HT1080 (cell line): ENCODE data around the gene ESR2. TPM values are rescaled to one million over a fixed set of nuclear protein-coding genes. Genes with fewer than 3 reads are reported as not detected.
"Not testable (repeated sequence)": the region's sequence is repeated elsewhere in the genome, so short reads cannot be mapped to it uniquely, and the experiment has no call there.

Experiments used
- DNase-seq: peaks from one replicate; pipeline ENCODE4 v3.0.0-alpha.2; 2015; ENCODE audit warnings: low read depth
- total RNA-seq: library from RNA; depleted of rRNA; stranded (reverse); fragments of >200 nt; shearing (Covaris generic); gene quantifications from 2 replicates; pipeline ENCODE4 v1.2.3, GENCODE V29; 2014

The ESR2 gene
- total RNA-seq, 1 experiment from 2014 or later = not detected

DNA sequence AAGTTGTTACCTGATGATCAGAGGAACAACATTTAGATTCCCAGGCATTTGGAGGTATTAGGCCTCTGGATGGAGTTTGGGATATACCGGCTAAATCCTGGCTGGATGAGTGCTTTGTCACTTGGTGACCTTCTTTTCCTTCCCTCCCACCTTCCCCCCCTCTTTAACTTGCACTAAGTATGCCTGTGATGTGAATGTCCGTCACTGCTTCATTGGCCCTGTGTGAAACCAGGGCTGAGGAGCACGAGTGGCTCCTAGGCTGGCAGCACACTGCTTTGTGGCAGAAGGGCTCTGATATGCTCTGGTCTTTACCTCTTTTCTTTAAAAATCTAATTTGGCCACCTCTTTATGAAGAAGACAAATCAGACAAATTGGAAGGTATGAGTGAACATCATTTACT is 95.7 kb downstream of the ESR2 start:
- DNase-seq = no peak

- DNase-seq = no peak
Observed at GRCh38 chr14:64197996-64198395, 96.2 kb downstream of the ESR2 start.

DNA sequence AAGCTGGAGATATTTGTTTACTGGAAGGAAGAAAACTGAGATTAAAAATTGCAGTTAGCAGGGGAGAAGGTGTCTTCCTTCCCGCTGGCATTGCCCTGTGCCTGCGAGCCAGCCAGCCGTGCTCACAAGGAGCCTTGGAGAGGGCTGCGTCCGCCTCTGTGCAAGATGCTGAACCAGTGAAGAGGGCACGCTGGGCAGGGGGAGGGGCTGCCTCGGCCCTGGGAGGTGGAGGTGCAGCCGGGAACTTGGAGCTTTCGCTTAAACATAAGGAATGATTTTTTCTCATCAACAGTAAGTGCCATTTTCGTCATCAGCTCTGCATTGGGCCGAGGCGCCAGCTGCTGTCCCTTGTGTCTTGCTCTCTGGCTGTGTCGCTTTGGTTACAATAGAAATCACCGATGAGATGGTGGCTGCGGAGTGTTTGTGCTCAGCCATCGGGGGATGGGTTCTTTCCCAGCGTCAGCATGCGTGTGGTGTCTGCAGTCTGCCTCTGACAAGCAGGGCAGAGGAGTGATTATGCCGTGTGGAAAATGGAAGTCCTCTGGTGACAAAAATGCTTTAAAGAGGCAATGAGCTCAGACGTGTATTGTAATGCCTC is 97.3 kb downstream of the ESR2 start:
- DNase-seq = peak; percentile 34

GRCh38 chr14:64196056-64196455 is 98.1 kb downstream of the ESR2 start:
- DNase-seq = no peak

GRCh38 chr14:64195199-64195598 is 99.0 kb downstream of the ESR2 start:
- DNase-seq = no peak

GRCh38 chr14:64194404-64194803 is 99.8 kb downstream of the ESR2 start:
- no peak for DNase-seq

DNA sequence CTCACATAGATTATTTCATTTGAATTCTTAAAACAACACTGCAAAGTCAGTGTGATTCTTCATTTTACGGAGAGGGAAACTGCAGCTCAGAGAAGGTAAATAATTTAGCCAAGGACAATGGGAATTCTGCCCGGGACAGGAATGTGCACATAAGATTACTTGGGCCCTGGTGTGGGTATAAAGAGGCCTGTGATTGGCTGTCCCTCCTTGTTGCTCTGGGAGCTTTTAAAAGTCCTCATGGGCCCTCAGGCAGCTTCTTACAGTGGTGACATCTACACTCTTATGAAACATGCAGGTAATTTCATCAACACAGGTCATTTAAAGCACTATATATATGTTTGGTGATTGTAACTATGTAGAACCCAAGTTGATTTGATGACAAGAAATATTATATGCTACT is 100.3 kb downstream of the ESR2 start:
- DNase-seq = no peak

- DNase-seq = peak; percentile 88
Observed at GRCh38 chr14:64191756-64192155, 102.4 kb downstream of the ESR2 start.

DNA sequence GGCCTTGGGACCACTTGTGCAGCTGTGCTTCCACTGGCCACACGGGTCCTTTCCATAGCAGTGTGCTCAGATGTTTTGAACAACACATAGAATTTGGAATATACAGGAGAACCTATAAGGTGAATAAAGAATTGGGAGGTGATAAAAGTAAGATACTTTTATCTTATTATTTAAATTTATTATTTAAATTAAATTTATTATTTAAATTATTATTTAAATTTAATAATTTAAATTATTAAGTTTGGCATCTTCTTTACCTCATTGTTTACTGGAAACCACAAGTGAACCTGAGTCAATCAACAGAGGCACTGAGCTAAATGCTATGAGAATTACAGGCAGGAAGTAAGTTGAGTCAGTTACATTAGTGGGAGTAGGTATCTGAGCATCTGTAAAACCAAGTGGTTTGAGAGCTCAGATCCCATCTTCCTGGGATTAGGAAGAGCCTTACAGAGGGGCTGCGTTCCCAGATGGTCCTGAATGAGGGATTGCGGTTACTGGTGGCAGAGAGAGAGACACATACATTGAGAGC is 103.1 kb downstream of the ESR2 start:
- no peak for DNase-seq

DNA sequence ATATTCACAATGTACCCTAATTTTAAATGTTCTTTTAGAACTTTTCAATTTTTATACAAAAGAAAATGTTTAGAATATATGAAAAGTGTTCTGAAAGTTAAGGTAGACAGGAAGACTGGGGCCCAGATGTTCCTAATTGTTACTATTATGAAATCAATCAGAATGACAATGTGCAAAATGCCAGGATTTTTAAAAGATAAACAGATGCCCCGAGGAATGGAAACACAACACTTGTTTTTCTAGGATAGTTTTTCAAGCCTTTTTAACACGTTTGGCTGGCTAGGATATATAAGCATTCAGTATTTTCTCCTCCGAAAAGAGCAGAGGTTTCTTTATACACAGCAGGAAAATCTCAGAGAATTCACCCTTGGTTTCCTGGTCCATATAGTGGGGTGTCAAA is 106.8 kb downstream of the ESR2 start:
- DNase-seq = no peak

- DNase-seq = no peak
Observed at GRCh38 chr14:64186231-64187129, 107.7 kb downstream of the ESR2 start.

DNA sequence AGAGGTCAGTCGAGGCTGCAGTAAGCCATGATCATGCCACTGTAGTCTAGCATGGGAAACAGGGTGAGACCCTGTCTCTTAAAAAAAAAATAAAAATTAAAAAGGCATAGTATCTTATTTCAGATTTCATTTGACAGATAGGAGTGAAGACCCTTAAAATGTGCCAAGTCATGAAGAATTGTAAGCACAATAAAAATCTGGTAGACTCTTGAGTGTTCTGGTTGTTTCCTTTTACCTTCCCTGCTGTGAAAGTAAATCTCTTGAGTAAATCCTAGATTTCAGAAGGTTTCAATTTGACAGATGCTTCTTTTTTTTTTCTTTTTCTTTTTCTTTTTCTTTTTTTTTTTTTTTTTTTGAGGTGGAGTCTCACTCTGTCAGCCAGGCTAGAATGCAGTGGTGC is 109.0 kb downstream of the ESR2 start:
- DNase-seq = no peak

DNA sequence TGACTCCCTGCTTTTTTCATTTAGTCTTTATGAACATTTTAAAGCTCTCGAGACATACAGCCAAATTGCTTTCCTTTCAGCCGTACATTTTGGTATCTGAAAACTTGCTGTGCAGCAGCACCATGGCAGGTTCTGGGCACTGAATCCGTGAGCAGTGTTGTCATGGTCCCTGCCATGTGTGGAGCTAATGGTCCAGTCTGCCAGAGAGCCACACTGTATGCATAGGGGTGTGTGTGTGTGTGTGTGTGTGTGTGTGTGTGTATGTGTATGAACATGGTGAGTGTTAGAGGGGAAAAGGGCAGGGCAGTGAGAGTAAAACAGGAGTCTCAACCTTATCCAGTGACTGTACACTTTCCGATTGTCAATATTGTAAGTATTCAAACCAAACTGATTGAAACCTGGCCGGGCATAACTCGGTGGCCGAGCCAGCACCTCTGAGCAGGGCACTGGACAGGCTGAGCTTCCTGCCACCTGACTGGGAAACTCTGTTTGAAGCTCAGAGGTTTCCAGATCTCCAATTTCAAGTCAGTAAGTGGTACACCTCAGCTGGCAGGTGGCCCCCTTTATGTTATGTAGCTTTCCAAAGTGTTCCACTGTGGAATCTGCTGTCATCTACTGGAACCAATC is 110.0 kb downstream of the ESR2 start:
- DNase-seq = no peak

GRCh38 chr14:64182908-64183307 is 111.3 kb downstream of the ESR2 start:
- not testable (repeated sequence) for DNase-seq

GRCh38 chr14:64178814-64179213 is 115.4 kb downstream of the ESR2 start:
- DNase-seq = peak; percentile 4

GRCh38 chr14:64176330-64176729 is 117.8 kb downstream of the ESR2 start:
- DNase-seq = no peak

- DNase-seq = no peak
Observed at GRCh38 chr14:64174922-64175782, 119.0 kb downstream of the ESR2 start.

DNA sequence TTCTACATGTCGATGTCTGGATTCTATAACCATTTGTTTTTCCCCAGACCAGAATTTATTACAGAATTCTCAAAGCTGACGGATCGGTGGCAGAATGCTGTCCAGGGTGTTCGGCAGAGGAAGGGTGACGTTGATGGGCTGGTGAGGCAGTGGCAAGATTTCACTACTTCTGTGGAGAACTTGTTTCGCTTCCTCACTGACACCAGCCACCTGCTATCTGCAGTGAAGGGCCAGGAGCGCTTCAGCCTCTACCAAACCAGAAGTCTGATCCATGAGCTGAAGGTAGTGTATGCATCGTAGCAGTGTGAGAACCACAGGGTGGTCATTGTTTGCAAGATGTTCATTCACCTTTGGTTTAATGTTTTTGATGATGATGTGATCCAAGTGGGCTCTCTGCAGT is 124.0 kb downstream of the ESR2 start:
- DNase-seq = no peak

DNA sequence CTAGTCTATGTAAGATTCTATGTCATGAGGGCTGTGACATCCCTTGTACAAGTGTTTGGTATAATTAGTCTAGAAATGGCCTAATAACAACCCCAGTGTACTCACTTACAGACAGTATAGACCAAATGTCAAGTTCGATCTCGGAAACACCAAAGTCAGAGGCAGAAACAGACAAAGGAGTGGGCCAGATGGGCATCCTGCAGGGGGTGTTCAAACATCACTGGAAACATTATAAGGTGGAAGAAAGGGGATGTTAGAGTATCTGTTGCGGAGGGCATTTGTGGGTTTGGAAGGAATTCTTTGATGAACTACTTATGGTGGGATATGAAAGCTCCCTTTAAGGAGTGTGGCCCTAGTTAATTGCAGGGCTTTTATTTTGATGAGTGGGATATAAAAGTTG is 134.6 kb downstream of the ESR2 start:
- no peak for DNase-seq

- no peak for DNase-seq
Observed at GRCh38 chr14:64158608-64159007, 135.6 kb downstream of the ESR2 start.

GRCh38 chr14:64149921-64150320 is 144.2 kb downstream of the ESR2 start:
- DNase-seq = no peak
